ENCODE results near the gene PRR14L.

Gene PRR14L

DNA sequence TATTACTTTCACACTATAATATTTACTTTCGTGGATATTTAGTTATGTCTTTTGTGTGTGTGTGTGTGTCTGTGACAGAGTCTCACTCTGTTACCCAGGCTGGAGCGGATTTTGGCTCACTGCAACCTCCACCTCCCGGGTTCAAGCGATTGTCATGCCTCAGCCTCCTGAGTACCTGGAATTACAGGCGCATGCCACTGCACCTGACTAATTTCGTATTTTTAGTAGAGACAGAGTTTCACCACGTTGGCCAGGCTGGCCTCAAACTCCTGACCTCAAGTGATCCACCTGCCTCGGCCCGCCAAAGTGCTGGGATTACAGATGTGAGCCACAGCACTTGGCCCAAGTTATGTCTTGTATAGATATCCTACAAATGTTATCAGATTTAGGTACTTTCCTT lies 97.8 kb downstream of the PRR14L start:
- Histone ChIP-seq H2BK15ac (ENCODE audit: low read depth, poor library complexity, severe bottlenecking) (no peak overlapping the region), H2BK120ac (ENCODE audit: low read depth, low read length) (no peak overlapping the region), H3K79me1 (replicated peaks; ENCODE audit: low read length, poor library complexity, severe bottlenecking) (peaks cover 7% of the 10 kb centered on the region), H3K18ac (ENCODE audit: low read depth in 1 of 2, low read length in 2 of 2) (no peak overlapping the region), H3K36me3 (ENCODE audit: control insufficient read depth in 1 of 2, insufficient read depth in 2 of 2, low read depth in 1 of 2, low read length in 2 of 2) (peaks cover 0 to 21% of the 10 kb centered on the region in 2 experiments), H3K9me3 (ENCODE audit: control insufficient read depth, low read length) (no peaks in the 10 kb centered on the region), H2BK5ac (ENCODE audit: low read depth, low read length, poor library complexity, severe bottlenecking) (no peak overlapping the region), H2AFZ (ENCODE audit: low read depth, low read length) (no peak overlapping the region), H3K23ac (ENCODE audit: low read length in 2 of 2) (no peak overlapping the region), H3K27me3 (ENCODE audit: control insufficient read depth in 1 of 2, insufficient read depth in 1 of 2, low read length in 2 of 2) (no peaks in the 10 kb centered on the region), H2BK12ac (ENCODE audit: low read length in 2 of 2) (no peak overlapping the region), H3K4me3 (ENCODE audit: insufficient read depth in 1 of 2, low read depth in 1 of 2, low read length in 2 of 2) (no peak overlapping the region), H3K4me1 (ENCODE audit: control insufficient read depth, insufficient read depth, low read depth, low read length) (peaks cover 22% of the 10 kb centered on the region), H4K8ac (ENCODE audit: low read length) (no peak overlapping the region), H3K4ac (ENCODE audit: low read depth in 1 of 2, low read length in 2 of 2) (no peak overlapping the region), H3K14ac (ENCODE audit: low read length in 2 of 2) (no peak overlapping the region), H3K9ac (ENCODE audit: low read length) (no peak overlapping the region), H3K4me2 (ENCODE audit: low read length, poor library complexity, severe bottlenecking) (no peak overlapping the region), H2AK5ac (ENCODE audit: low read length, severe bottlenecking) (peak overlapping the region; percentile 10), H4K91ac (ENCODE audit: low read length) (no peak overlapping the region), H3K27ac (ENCODE audit: low read length, poor library complexity, severe bottlenecking) (peak overlapping the region; percentile 2)
- WGBS: 93% methylated on average over 9 of the region's 9 CpGs
- no peak for DNase-seq

DNA sequence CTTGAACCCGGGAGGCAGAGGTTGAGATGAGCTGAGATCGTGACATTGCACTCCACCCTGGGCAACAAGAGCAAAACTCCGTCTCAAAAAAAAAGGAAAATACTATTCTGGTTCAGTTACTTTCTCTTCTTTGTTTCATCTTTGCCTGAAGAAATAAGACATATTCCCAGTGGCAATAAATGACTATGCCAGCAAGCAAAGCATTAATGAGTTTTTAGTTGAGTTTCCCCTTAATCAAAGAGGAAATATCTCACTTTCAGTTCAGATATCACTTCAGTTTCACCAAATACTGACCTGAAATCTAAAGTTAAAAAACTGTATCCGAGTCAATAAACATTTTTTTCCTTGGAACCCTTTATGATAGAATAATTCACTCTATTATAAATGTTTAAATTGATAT lies 98.3 kb downstream of the PRR14L start:
- no peaks in the 10 kb centered on the region for H3K27me3 ChIP-seq (ENCODE audit: control insufficient read depth in 1 of 2, insufficient read depth in 1 of 2, low read length in 2 of 2)
- peak overlapping the region; percentile 28 for H3K9ac ChIP-seq (ENCODE audit: low read length)
- no peak overlapping the region for H3K23ac ChIP-seq (ENCODE audit: low read length in 2 of 2)
- no peak overlapping the region for H2BK12ac ChIP-seq (ENCODE audit: low read length in 2 of 2)
- H3K18ac ChIP-seq (ENCODE audit: low read depth in 1 of 2, low read length in 2 of 2): no peak overlapping the region
- WGBS: 100% methylated on average over 3 of the region's 4 CpGs
- no peak overlapping the region for H2BK5ac ChIP-seq (ENCODE audit: low read depth, low read length, poor library complexity, severe bottlenecking)
- H3K4me2 ChIP-seq (ENCODE audit: low read length, poor library complexity, severe bottlenecking): no peak overlapping the region
- no peak for DNase-seq
- H3K79me1 ChIP-seq (replicated peaks; ENCODE audit: low read length, poor library complexity, severe bottlenecking): peaks cover 7% of the 10 kb centered on the region
- no peak overlapping the region for H2BK15ac ChIP-seq (ENCODE audit: low read depth, poor library complexity, severe bottlenecking)
- H4K8ac ChIP-seq (ENCODE audit: low read length): no peak overlapping the region
- H3K4me1 ChIP-seq (ENCODE audit: control insufficient read depth, insufficient read depth, low read depth, low read length): peaks cover 23% of the 10 kb centered on the region
- no peak overlapping the region for H2BK120ac ChIP-seq (ENCODE audit: low read depth, low read length)
- H2AFZ ChIP-seq (ENCODE audit: low read depth, low read length): no peak overlapping the region
- no peaks in the 10 kb centered on the region for H3K9me3 ChIP-seq (ENCODE audit: control insufficient read depth, low read length)
- no peak overlapping the region for H2AK5ac ChIP-seq (ENCODE audit: low read length, severe bottlenecking)
- H4K91ac ChIP-seq (ENCODE audit: low read length): no peak overlapping the region
- peaks cover 0 to 25% of the 10 kb centered on the region in 2 experiments for H3K36me3 ChIP-seq (ENCODE audit: control insufficient read depth in 1 of 2, insufficient read depth in 2 of 2, low read depth in 1 of 2, low read length in 2 of 2)
- H3K27ac ChIP-seq (ENCODE audit: low read length, poor library complexity, severe bottlenecking): peak overlapping the region; percentile 30
- H3K4ac ChIP-seq (ENCODE audit: low read depth in 1 of 2, low read length in 2 of 2): no peak overlapping the region
- H3K4me3 ChIP-seq (ENCODE audit: insufficient read depth in 1 of 2, low read depth in 1 of 2, low read length in 2 of 2): no peak overlapping the region
- no peak overlapping the region for H3K14ac ChIP-seq (ENCODE audit: low read length in 2 of 2)

DNA sequence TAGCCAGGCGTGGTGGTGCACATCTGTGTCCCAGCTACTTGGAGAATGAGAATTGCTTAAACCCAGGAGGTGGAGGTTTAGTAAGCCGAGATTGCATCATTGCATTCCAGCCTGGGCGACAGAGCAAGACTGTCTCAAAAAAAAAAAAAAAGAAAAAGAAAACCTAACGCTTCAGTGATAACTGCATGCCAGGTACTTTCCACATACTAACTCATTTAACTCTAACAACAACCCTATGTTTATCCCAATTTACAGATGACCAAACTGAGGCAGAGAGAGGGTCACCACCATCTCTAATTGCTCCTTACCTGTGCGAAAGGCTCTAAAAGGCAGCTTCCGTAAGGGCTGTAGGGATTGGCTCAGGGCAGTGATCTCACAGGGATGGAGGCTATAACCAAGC lies 99.5 kb downstream of the PRR14L start:
- peaks cover 27% of the 10 kb centered on the region for H3K4me1 ChIP-seq (ENCODE audit: control insufficient read depth, insufficient read depth, low read depth, low read length)
- H3K18ac ChIP-seq (ENCODE audit: low read depth in 1 of 2, low read length in 2 of 2): no peak overlapping the region
- peaks cover under 1 to 26% of the 10 kb centered on the region in 2 experiments for H3K36me3 ChIP-seq (ENCODE audit: control insufficient read depth in 1 of 2, insufficient read depth in 2 of 2, low read depth in 1 of 2, low read length in 2 of 2)
- H3K79me1 ChIP-seq (replicated peaks; ENCODE audit: low read length, poor library complexity, severe bottlenecking): peaks cover 7% of the 10 kb centered on the region
- no peak overlapping the region for H4K91ac ChIP-seq (ENCODE audit: low read length)
- no peak overlapping the region for H2BK15ac ChIP-seq (ENCODE audit: low read depth, poor library complexity, severe bottlenecking)
- H3K9me3 ChIP-seq (ENCODE audit: control insufficient read depth, low read length): no peaks in the 10 kb centered on the region
- H4K8ac ChIP-seq (ENCODE audit: low read length): no peak overlapping the region
- H3K9ac ChIP-seq (ENCODE audit: low read length): peak overlapping the region; percentile 45
- H2BK120ac ChIP-seq (ENCODE audit: low read depth, low read length): no peak overlapping the region
- WGBS: 44% methylated on average over 4 of the region's 6 CpGs
- DNase-seq: peak; percentile 72
- H3K27me3 ChIP-seq (ENCODE audit: control insufficient read depth in 1 of 2, insufficient read depth in 1 of 2, low read length in 2 of 2): no peaks in the 10 kb centered on the region
- no peak overlapping the region for H3K23ac ChIP-seq (ENCODE audit: low read length in 2 of 2)
- H3K4me3 ChIP-seq (ENCODE audit: insufficient read depth in 1 of 2, low read depth in 1 of 2, low read length in 2 of 2): no peak overlapping the region
- no peak overlapping the region for H2AFZ ChIP-seq (ENCODE audit: low read depth, low read length)
- peak overlapping the region; percentile 46 for H2AK5ac ChIP-seq (ENCODE audit: low read length, severe bottlenecking)
- no peak overlapping the region for H3K14ac ChIP-seq (ENCODE audit: low read length in 2 of 2)
- no peak overlapping the region for H2BK12ac ChIP-seq (ENCODE audit: low read length in 2 of 2)
- H3K27ac ChIP-seq (ENCODE audit: low read length, poor library complexity, severe bottlenecking): peak overlapping the region; percentile 83
- peak overlapping the region; percentile 74 for H2BK5ac ChIP-seq (ENCODE audit: low read depth, low read length, poor library complexity, severe bottlenecking)
- H3K4ac ChIP-seq (ENCODE audit: low read depth in 1 of 2, low read length in 2 of 2): no peak overlapping the region
- H3K4me2 ChIP-seq (ENCODE audit: low read length, poor library complexity, severe bottlenecking): no peak overlapping the region

DNA sequence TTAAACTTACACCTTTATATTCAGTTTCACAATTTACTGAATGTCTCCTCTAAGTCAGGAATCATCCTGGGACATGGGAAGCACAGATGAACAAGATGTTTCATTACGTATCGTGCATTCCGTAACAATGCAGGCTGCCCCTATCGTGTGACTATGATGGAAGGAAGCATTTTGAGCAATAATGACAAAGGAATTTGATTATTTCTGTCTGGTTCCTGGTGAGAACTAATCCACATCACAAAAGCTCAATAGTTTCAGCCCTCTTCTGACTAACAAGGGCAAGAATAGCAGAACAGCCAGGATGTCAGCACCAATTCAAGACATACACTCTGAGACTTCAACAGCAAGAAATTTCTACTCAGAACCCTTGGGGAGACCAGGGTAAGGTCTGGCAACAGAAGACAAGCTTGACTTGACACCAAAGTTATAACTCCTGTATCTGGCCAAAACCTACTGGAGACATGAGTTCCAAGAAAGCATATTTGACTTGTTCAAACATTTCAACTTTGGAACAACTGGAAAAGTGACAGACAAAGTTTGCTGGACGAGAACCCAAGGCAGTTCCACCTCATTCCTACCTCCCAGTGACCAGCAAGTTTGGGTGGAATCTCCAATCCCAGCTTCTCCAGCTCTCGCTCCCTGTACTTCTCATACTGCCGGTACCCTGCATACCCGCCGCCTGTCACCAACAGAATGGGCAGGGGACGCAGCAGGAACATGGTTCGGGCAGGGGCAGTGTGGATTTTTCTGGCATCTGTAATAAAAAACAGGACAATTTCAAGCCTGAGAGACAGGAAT lies 102.2 kb downstream of the PRR14L start:
- 81% methylated on average over 11 of the region's 11 CpGs for WGBS

More for the DNA sequence above, 102.2 kb downstream of the PRR14L start:
- Histone ChIP-seq H3K36me3 (ENCODE audit: control insufficient read depth in 1 of 2, insufficient read depth in 2 of 2, low read depth in 1 of 2, low read length in 2 of 2) (peaks cover 8 to 32% of the 10 kb centered on the region in 2 experiments), H3K4me2 (ENCODE audit: low read length, poor library complexity, severe bottlenecking) (no peak overlapping the region), H3K27ac (ENCODE audit: low read length, poor library complexity, severe bottlenecking) (peak overlapping the region; percentile 87), H2BK5ac (ENCODE audit: low read depth, low read length, poor library complexity, severe bottlenecking) (no peak overlapping the region), H3K4me1 (ENCODE audit: control insufficient read depth, insufficient read depth, low read depth, low read length) (peaks cover 27% of the 10 kb centered on the region), H2BK15ac (ENCODE audit: low read depth, poor library complexity, severe bottlenecking) (no peak overlapping the region), H3K9ac (ENCODE audit: low read length) (peak overlapping the region; percentile 56), H4K8ac (ENCODE audit: low read length) (no peak overlapping the region), H3K79me1 (replicated peaks; ENCODE audit: low read length, poor library complexity, severe bottlenecking) (peaks cover 7% of the 10 kb centered on the region), H3K9me3 (ENCODE audit: control insufficient read depth, low read length) (no peaks in the 10 kb centered on the region), H2BK120ac (ENCODE audit: low read depth, low read length) (no peak overlapping the region), H2AK5ac (ENCODE audit: low read length, severe bottlenecking) (peak overlapping the region; percentile 59), H3K27me3 (ENCODE audit: control insufficient read depth in 1 of 2, insufficient read depth in 1 of 2, low read length in 2 of 2) (no peaks in the 10 kb centered on the region), H2AFZ (ENCODE audit: low read depth, low read length) (no peak overlapping the region), H3K23ac (ENCODE audit: low read length in 2 of 2) (no peak overlapping the region), H3K4ac (ENCODE audit: low read depth in 1 of 2, low read length in 2 of 2) (no peak overlapping the region), H2BK12ac (ENCODE audit: low read length in 2 of 2) (no peak overlapping the region), H3K14ac (ENCODE audit: low read length in 2 of 2) (no peak overlapping the region), H3K18ac (ENCODE audit: low read depth in 1 of 2, low read length in 2 of 2) (no peak overlapping the region), H4K91ac (ENCODE audit: low read length) (no peak overlapping the region), H3K4me3 (ENCODE audit: insufficient read depth in 1 of 2, low read depth in 1 of 2, low read length in 2 of 2) (no peak overlapping the region)
- peak; percentile 74 for DNase-seq
